ENCODE data around the gene SLC8A2.

SLC8A2 gene

DNA sequence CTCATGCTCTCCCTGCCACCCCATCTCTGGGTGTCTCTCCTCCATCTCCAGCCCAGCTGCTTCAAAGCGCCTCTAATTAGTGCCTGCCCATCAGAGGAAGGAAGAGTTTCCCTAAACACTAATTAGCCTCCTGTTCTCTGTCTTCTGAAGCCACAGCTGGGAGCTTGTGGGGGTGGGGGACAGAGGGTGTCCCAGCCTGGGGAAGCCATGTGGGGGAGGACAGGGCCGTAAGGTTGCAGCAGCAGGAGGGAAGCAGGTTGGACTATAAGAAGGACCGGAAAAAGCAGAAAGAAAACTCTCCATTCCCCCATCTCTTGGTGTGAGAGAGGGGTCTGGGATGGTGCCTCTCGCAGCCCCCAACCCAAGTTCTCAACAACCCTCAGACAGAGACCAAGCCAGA is 26.2 kb downstream of the SLC8A2 start:
- H2BK12ac ChIP-seq (ENCODE audit: low read length), result no peak overlapping the region
- no peak overlapping the region for H3K23ac ChIP-seq (ENCODE audit: low read length)
- no peak for DNase-seq
- WGBS (ENCODE audit: extremely low coverage, insufficient coverage, insufficient read length), result no CpG with 5 or more reads among the region's 4 CpGs
- no peak overlapping the region for H3K4ac ChIP-seq (ENCODE audit: low read depth, low read length)
- H4K12ac ChIP-seq (ENCODE audit: low read depth, low read length), result no peak overlapping the region
- H3K27me3 ChIP-seq (ENCODE audit: insufficient read depth, low read length), result peaks cover 25% of the 10 kb centered on the region
- no peak overlapping the region for H3K4me3 ChIP-seq (ENCODE audit: low read depth, low read length)
- no peak overlapping the region for H4K8ac ChIP-seq (ENCODE audit: low read depth, low read length)
- H3K27ac ChIP-seq (ENCODE audit: low read depth, low read length), result no peak overlapping the region
- H2AK5ac ChIP-seq (ENCODE audit: low read length), result no peak overlapping the region
- no peak overlapping the region for H2BK5ac ChIP-seq (ENCODE audit: low read depth, low read length, poor library complexity)
- no peaks in the 10 kb centered on the region for H3K79me2 ChIP-seq (ENCODE audit: control insufficient read depth, insufficient read depth, low read length, poor library complexity)
- H2BK120ac ChIP-seq (ENCODE audit: insufficient read depth, low read length, poor library complexity), result no peak overlapping the region
- no peak overlapping the region for H3K9ac ChIP-seq (ENCODE audit: low read length)
- no peak overlapping the region for H3K18ac ChIP-seq (ENCODE audit: low read length)
- no peak overlapping the region for H2AFZ ChIP-seq (ENCODE audit: insufficient read depth, low read length, poor library complexity)
- H3K14ac ChIP-seq (ENCODE audit: low read length), result no peak overlapping the region
- H3K79me1 ChIP-seq (ENCODE audit: low read length), result no peaks in the 10 kb centered on the region
- H4K91ac ChIP-seq (ENCODE audit: low read depth, low read length), result no peak overlapping the region
- no peaks in the 10 kb centered on the region for H3K36me3 ChIP-seq (ENCODE audit: control insufficient read depth in 1 of 2, insufficient read depth in 2 of 2, low read length in 2 of 2)
- H3K9me3 ChIP-seq (ENCODE audit: insufficient read depth, low read depth, low read length), result peaks cover 21% of the 10 kb centered on the region
- no peak overlapping the region for H3K4me2 ChIP-seq (ENCODE audit: low read length)
- peaks cover 7 to 11% of the 10 kb centered on the region in 2 experiments for H3K4me1 ChIP-seq (ENCODE audit: control insufficient read depth in 1 of 2, insufficient read depth in 2 of 2, low read length in 2 of 2)

DNA sequence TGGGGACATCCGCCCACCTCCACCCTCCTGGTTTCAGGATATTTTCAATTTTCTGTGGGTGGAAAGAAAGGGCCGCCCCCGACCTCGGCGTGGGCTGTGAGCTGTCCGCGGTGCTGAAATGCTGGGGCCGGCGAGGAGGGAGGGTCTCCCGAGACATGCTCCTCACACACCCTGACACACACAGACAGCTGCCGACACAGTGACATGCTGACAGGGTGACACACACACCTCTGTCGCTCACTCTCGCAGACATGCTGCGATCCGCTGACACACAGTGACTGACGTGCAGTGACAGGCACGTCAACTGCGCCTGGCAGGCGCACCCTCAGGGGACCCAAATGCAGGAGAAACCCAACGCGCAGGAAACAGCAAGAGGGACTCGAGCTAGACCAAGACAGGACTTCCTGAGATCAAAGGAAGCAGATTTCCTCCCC is 27.3 kb downstream of the SLC8A2 start:
- Histone ChIP-seq H3K27ac (ENCODE audit: low read depth, low read length) (no peak overlapping the region), H3K23ac (ENCODE audit: low read length) (no peak overlapping the region), H2BK120ac (ENCODE audit: insufficient read depth, low read length, poor library complexity) (no peak overlapping the region), H2AK5ac (ENCODE audit: low read length) (no peak overlapping the region), H3K79me1 (ENCODE audit: low read length) (no peaks in the 10 kb centered on the region), H4K8ac (ENCODE audit: low read depth, low read length) (no peak overlapping the region), H4K91ac (ENCODE audit: low read depth, low read length) (no peak overlapping the region), H3K18ac (ENCODE audit: low read length) (no peak overlapping the region), H2BK12ac (ENCODE audit: low read length) (no peak overlapping the region), H3K9me3 (ENCODE audit: insufficient read depth, low read depth, low read length) (peaks cover 21% of the 10 kb centered on the region), H3K27me3 (ENCODE audit: insufficient read depth, low read length) (peaks cover 25% of the 10 kb centered on the region), H3K9ac (ENCODE audit: low read length) (no peak overlapping the region), H3K4ac (ENCODE audit: low read depth, low read length) (no peak overlapping the region), H2AFZ (ENCODE audit: insufficient read depth, low read length, poor library complexity) (no peak overlapping the region), H3K4me1 (ENCODE audit: control insufficient read depth in 1 of 2, insufficient read depth in 2 of 2, low read length in 2 of 2) (peaks cover 7 to 11% of the 10 kb centered on the region in 2 experiments), H2BK5ac (ENCODE audit: low read depth, low read length, poor library complexity) (no peak overlapping the region), H3K79me2 (ENCODE audit: control insufficient read depth, insufficient read depth, low read length, poor library complexity) (no peaks in the 10 kb centered on the region), H4K12ac (ENCODE audit: low read depth, low read length) (no peak overlapping the region), H3K4me2 (ENCODE audit: low read length) (no peak overlapping the region), H3K36me3 (ENCODE audit: control insufficient read depth in 1 of 2, insufficient read depth in 2 of 2, low read length in 2 of 2) (no peaks in the 10 kb centered on the region), H3K4me3 (ENCODE audit: low read depth, low read length) (no peak overlapping the region), H3K14ac (ENCODE audit: low read length) (no peak overlapping the region)
- no CpG with 5 or more reads among the region's 22 CpGs for WGBS (ENCODE audit: extremely low coverage, insufficient coverage, insufficient read length)
- DNase-seq, result peak; percentile 28 to 66

DNA sequence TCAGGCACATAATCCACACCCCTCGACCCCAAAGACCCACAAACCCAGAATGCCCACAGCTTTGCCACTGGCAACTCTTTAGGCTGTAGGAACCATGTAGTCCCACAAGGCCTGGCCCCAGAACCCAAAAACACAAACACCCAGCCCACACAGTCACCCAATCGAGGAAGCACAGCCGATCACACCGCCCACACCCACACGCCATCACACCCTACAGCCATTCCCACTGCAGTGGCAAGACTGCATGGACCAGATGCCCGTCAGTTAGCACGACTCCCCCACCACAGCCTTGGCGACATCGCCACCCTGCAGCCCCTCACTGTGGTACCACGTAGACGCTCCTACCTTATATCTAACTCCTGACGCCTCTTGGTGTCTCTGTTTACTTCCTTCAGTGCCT is 28.4 kb downstream of the SLC8A2 start:
- no peak overlapping the region for H2AK5ac ChIP-seq (ENCODE audit: low read length)
- H3K36me3 ChIP-seq (ENCODE audit: control insufficient read depth in 1 of 2, insufficient read depth in 2 of 2, low read length in 2 of 2), result no peaks in the 10 kb centered on the region
- H4K8ac ChIP-seq (ENCODE audit: low read depth, low read length), result no peak overlapping the region
- H2BK120ac ChIP-seq (ENCODE audit: insufficient read depth, low read length, poor library complexity), result no peak overlapping the region
- no peak overlapping the region for H3K4ac ChIP-seq (ENCODE audit: low read depth, low read length)
- H2AFZ ChIP-seq (ENCODE audit: insufficient read depth, low read length, poor library complexity), result no peak overlapping the region
- no peak overlapping the region for H2BK12ac ChIP-seq (ENCODE audit: low read length)
- peaks cover 24% of the 10 kb centered on the region for H3K27me3 ChIP-seq (ENCODE audit: insufficient read depth, low read length)
- no peak overlapping the region for H4K12ac ChIP-seq (ENCODE audit: low read depth, low read length)
- WGBS (ENCODE audit: extremely low coverage, insufficient coverage, insufficient read length), result no CpG with 5 or more reads among the region's 12 CpGs
- H2BK5ac ChIP-seq (ENCODE audit: low read depth, low read length, poor library complexity), result no peak overlapping the region
- no peaks in the 10 kb centered on the region for H3K79me1 ChIP-seq (ENCODE audit: low read length)
- no peak overlapping the region for H3K14ac ChIP-seq (ENCODE audit: low read length)
- no peak overlapping the region for H3K27ac ChIP-seq (ENCODE audit: low read depth, low read length)
- no peak overlapping the region for H3K4me2 ChIP-seq (ENCODE audit: low read length)
- H3K18ac ChIP-seq (ENCODE audit: low read length), result no peak overlapping the region
- no peak overlapping the region for H4K91ac ChIP-seq (ENCODE audit: low read depth, low read length)
- H3K4me1 ChIP-seq (ENCODE audit: control insufficient read depth in 1 of 2, insufficient read depth in 2 of 2, low read length in 2 of 2), result peaks cover 7 to 11% of the 10 kb centered on the region in 2 experiments
- no peaks in the 10 kb centered on the region for H3K79me2 ChIP-seq (ENCODE audit: control insufficient read depth, insufficient read depth, low read length, poor library complexity)
- DNase-seq, result no peak
- H3K9me3 ChIP-seq (ENCODE audit: insufficient read depth, low read depth, low read length), result peaks cover 21% of the 10 kb centered on the region
- no peak overlapping the region for H3K23ac ChIP-seq (ENCODE audit: low read length)
- no peak overlapping the region for H3K4me3 ChIP-seq (ENCODE audit: low read depth, low read length)
- H3K9ac ChIP-seq (ENCODE audit: low read length), result no peak overlapping the region

DNA sequence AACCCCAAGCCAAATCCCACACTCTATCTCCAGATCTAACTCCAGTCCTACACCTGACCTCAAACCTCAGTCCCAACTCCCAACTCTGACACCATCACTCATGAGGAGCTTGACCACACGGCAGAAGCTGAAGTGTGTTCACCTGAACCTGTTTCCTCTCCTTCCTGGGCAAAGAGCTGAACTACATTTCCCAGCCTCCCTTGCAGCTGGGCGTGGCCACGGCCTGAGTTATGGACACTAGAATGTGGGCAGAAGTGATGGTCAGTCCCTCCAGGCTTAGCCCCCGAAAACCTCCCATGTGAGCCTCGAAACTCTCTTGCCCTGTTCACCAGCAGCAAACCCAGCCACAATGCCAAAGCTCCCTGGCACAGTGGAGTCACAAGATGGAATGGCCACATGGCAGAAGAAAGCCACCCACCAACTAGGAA is 32.9 kb downstream of the SLC8A2 start:
- Histone ChIP-seq H2BK120ac (ENCODE audit: insufficient read depth, low read length, poor library complexity) (no peak overlapping the region), H2AK5ac (ENCODE audit: low read length) (no peak overlapping the region), H3K9ac (ENCODE audit: low read length) (no peak overlapping the region), H3K14ac (ENCODE audit: low read length) (no peak overlapping the region), H3K79me2 (ENCODE audit: control insufficient read depth, insufficient read depth, low read length, poor library complexity) (no peaks in the 10 kb centered on the region), H4K8ac (ENCODE audit: low read depth, low read length) (no peak overlapping the region), H3K4me3 (ENCODE audit: low read depth, low read length) (no peak overlapping the region), H3K23ac (ENCODE audit: low read length) (no peak overlapping the region), H3K4me2 (ENCODE audit: low read length) (no peak overlapping the region), H2BK12ac (ENCODE audit: low read length) (no peak overlapping the region), H2AFZ (ENCODE audit: insufficient read depth, low read length, poor library complexity) (no peak overlapping the region), H3K36me3 (ENCODE audit: control insufficient read depth in 1 of 2, insufficient read depth in 2 of 2, low read length in 2 of 2) (no peaks in the 10 kb centered on the region), H3K79me1 (ENCODE audit: low read length) (no peaks in the 10 kb centered on the region), H3K4me1 (ENCODE audit: control insufficient read depth in 1 of 2, insufficient read depth in 2 of 2, low read length in 2 of 2) (no peaks in the 10 kb centered on the region), H3K27ac (ENCODE audit: low read depth, low read length) (no peak overlapping the region), H4K91ac (ENCODE audit: low read depth, low read length) (no peak overlapping the region), H2BK5ac (ENCODE audit: low read depth, low read length, poor library complexity) (no peak overlapping the region), H3K27me3 (ENCODE audit: insufficient read depth, low read length) (peaks cover 2% of the 10 kb centered on the region), H3K9me3 (ENCODE audit: insufficient read depth, low read depth, low read length) (no peaks in the 10 kb centered on the region), H3K18ac (ENCODE audit: low read length) (no peak overlapping the region), H4K12ac (ENCODE audit: low read depth, low read length) (no peak overlapping the region), H3K4ac (ENCODE audit: low read depth, low read length) (no peak overlapping the region)
- peak; percentile 34 to 54 for DNase-seq
- no CpG with 5 or more reads among the region's 5 CpGs for WGBS (ENCODE audit: extremely low coverage, insufficient coverage, insufficient read length)
